Osteocyte (in vitro differentiated cells): ENCODE measurements around the gene ANAPC13. TPM values are rescaled to one million over a fixed set of nuclear protein-coding genes. Genes with fewer than 3 reads are reported as not detected.
A peak's percentile ranks its signal among the peaks of the same experiment; 100 is the strongest.

Experiments
- DNase-seq: peaks from one replicate; pipeline ENCODE4 v3.0.0; 2021; ENCODE audit warnings: mixed read lengths; ENCODE audit not compliant: unreplicated experiment; ENCODE audit errors: extremely low spot score
- H3K27ac Mint-ChIP-seq: one replicate; pipeline ENCODE4 v1.8.0; 2021; ENCODE audit warnings: mild to moderate bottlenecking, mixed read lengths; ENCODE audit not compliant: unreplicated experiment
- H3K27me3 Mint-ChIP-seq: one replicate; pipeline ENCODE4 v1.8.0; 2021; ENCODE audit warnings: mixed read lengths; ENCODE audit not compliant: unreplicated experiment
- H3K36me3 Mint-ChIP-seq: one replicate; pipeline ENCODE4 v1.8.0; 2021; ENCODE audit warnings: mixed read lengths; ENCODE audit not compliant: unreplicated experiment
- H3K4me1 Mint-ChIP-seq: one replicate; pipeline ENCODE4 v1.8.0; 2021; ENCODE audit warnings: mixed read lengths; ENCODE audit not compliant: unreplicated experiment
- H3K4me3 Mint-ChIP-seq: one replicate; pipeline ENCODE4 v1.8.0; 2021; ENCODE audit warnings: mild to moderate bottlenecking, moderate library complexity, mixed read lengths; ENCODE audit not compliant: unreplicated experiment
- H3K9me3 Mint-ChIP-seq: one replicate; pipeline ENCODE4 v1.8.0; 2021; ENCODE audit warnings: mixed read lengths; ENCODE audit not compliant: unreplicated experiment
- total RNA-seq: library from RNA; stranded (reverse); gene quantifications from 2 replicates; pipeline ENCODE4 v1.2.1, GENCODE V29; 2021
- TF ChIP-seq, protein P1 (sequence below): fragments of 200-600 bp; sonication (generic); IDR thresholded peaks from 2 replicates; pipeline ENCODE4 v1.5.0; 2021; ENCODE audit warnings: antibody characterized with exemption, mild to moderate bottlenecking, moderate library complexity

Gene ANAPC13
- total RNA-seq, 1 donor from 2014 or later: 89.4 TPM

DNA sequence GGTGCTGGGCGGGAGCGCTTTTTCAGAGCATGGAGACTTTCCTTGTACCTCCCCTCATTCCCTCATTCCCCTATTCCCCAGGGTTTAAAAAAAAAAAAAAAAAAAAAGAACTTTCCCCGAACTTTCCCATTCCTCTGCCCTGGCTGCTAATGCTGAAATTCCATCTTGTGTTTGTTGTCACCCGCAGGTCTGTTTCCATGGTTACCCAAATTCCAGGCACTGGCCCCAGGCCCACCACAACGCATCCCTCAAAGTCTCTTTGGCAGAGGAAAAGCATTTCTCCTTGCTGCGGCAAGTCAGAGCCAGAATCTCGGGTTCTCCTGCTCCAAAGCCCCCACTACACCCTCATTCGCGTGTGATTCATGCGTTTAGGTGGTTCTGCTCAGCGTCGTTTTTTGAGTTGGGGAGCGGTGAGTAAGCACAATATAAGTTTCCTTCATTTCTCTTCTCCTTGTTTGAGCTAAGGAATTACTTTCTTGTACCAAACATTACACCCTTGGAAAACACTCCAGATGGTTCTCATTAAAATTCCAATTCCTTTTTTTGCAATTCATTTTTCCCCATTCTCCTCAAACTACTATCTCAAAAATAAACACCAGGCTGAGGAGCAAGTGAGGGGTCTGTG, 21.6 kb downstream of the ANAPC13 start:
- peaks cover 77% of the 10 kb centered on the region for H3K4me1 Mint-ChIP-seq
- TF ChIP-seq, protein P1, sequence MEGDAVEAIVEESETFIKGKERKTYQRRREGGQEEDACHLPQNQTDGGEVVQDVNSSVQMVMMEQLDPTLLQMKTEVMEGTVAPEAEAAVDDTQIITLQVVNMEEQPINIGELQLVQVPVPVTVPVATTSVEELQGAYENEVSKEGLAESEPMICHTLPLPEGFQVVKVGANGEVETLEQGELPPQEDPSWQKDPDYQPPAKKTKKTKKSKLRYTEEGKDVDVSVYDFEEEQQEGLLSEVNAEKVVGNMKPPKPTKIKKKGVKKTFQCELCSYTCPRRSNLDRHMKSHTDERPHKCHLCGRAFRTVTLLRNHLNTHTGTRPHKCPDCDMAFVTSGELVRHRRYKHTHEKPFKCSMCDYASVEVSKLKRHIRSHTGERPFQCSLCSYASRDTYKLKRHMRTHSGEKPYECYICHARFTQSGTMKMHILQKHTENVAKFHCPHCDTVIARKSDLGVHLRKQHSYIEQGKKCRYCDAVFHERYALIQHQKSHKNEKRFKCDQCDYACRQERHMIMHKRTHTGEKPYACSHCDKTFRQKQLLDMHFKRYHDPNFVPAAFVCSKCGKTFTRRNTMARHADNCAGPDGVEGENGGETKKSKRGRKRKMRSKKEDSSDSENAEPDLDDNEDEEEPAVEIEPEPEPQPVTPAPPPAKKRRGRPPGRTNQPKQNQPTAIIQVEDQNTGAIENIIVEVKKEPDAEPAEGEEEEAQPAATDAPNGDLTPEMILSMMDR: no peak
- H3K27ac Mint-ChIP-seq: peak overlapping the region; percentile 95
- no peaks in the 10 kb centered on the region for H3K9me3 Mint-ChIP-seq
- DNase-seq: peak; percentile 96
- no peaks in the 10 kb centered on the region for H3K27me3 Mint-ChIP-seq
- no peaks in the 10 kb centered on the region for H3K36me3 Mint-ChIP-seq
- H3K4me3 Mint-ChIP-seq: peak overlapping the region; percentile 60

DNA sequence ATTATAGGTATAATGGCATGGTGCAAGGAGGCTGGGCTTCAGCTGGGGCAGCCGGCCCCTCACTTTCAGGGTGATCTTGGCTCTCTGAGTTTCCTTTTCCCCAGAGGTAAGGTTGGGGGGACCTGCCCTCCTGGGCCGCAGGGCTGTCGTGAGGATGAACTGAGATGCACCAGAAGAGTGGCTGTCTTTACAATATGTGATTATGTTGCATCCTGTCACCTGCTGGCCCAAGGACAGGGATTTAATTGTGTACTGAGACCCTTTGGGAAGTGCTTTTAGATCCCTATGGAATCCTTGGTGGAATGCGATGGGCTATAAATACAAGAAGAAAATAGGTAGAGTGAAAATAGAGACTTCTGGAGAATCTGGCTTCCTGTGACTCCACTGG, 22.1 kb downstream of the ANAPC13 start:
- Mint-ChIP-seq H3K27ac (peak overlapping the region; percentile 95), H3K27me3 (no peaks in the 10 kb centered on the region), H3K36me3 (no peaks in the 10 kb centered on the region), H3K4me3 (peak overlapping the region; percentile 60), H3K4me1 (peaks cover 72% of the 10 kb centered on the region), H3K9me3 (no peaks in the 10 kb centered on the region)
- no peak for DNase-seq
- TF ChIP-seq, protein P1: no peak

DNA sequence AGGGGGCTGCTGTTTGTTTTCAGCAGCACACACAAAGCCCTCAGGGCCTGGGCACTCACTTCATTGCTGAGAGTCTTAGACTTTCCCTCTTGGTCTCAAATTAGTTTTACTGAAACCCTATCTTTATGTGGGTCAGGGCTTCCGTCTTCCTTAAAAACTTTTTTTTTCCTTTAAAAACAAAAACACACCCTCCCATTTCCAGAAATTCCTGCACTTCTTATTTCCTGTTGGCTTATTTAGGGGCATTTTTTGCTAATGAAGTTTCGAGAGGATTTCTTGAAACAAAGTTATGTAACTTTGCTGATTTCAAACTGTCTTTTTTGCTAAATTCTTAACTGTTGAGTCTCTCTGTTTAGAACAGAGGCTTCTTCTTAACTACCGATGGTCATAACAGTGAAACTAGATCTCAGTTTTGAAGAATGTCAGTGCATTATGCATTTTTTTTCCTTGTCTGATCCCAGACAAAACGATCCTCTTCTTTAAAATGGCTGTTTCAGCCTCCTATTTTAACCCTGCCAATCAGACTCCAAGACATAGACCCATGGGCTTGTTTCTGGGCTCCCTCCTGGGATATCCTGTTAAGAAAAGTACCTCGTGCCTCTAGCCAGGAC, 23.3 kb downstream of the ANAPC13 start:
- no peaks in the 10 kb centered on the region for H3K36me3 Mint-ChIP-seq
- peak; percentile 40 for DNase-seq
- no peaks in the 10 kb centered on the region for H3K9me3 Mint-ChIP-seq
- peak overlapping the region; percentile 95 for H3K27ac Mint-ChIP-seq
- TF ChIP-seq, protein P1: no peak
- H3K4me1 Mint-ChIP-seq: peaks cover 74% of the 10 kb centered on the region
- no peaks in the 10 kb centered on the region for H3K27me3 Mint-ChIP-seq
- peak overlapping the region; percentile 60 for H3K4me3 Mint-ChIP-seq

DNA sequence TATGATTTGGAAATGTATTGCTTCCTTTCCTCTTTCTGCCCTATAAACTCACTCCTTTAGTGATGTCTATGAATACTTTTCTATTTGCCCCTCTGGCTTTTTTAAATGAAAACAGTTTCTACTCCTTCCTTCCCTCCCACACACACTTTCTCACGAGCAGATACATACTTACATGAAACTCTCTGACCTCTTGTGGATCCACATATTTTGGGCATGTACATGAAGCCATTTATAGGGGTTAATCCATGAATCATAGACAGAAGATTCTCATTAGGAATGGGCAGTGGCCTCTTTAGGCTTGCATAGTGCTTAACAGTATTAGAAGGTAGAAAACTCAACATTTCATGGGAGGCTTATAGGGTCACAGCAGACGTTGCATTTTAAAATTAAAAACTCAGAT, 24.8 kb downstream of the ANAPC13 start:
- DNase-seq: no peak
- Mint-ChIP-seq H3K9me3 (no peaks in the 10 kb centered on the region), H3K4me1 (peaks cover 67% of the 10 kb centered on the region), H3K27me3 (no peaks in the 10 kb centered on the region), H3K36me3 (no peaks in the 10 kb centered on the region), H3K27ac (peak overlapping the region; percentile 95), H3K4me3 (no peak overlapping the region)
- TF ChIP-seq, protein P1: no peak

DNA sequence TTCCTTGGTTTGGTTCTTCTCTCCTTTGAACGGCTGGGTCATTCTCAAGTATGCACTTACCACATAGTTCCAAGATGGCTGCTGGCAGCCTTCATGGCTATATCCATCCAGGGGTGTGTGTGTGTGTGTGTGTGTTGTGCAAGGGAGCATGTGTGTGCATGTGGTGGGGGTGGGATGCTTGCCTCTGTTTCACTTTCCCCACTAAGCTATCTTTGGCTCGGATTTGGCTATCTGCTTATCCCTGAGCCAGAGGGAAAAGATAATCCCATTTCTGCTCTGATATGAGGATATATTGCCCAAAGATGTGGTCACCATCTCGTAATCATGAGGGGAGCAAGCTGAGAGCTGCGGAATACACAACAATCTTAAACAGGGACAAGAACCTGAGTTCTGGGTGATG, 26.2 kb downstream of the ANAPC13 start:
- Mint-ChIP-seq H3K27me3 (no peaks in the 10 kb centered on the region), H3K36me3 (no peaks in the 10 kb centered on the region), H3K4me1 (peaks cover 56% of the 10 kb centered on the region), H3K9me3 (no peaks in the 10 kb centered on the region), H3K27ac (no peak overlapping the region), H3K4me3 (no peak overlapping the region)
- TF ChIP-seq, protein P1: no peak
- DNase-seq: peak; percentile 17
